SK-N-SH (cell line): ENCODE data around the gene OTUB1. TPM values are rescaled to one million over a fixed set of nuclear protein-coding genes. Genes with fewer than 3 reads are reported as not detected.
A peak's percentile ranks its signal among the peaks of the same experiment; 100 is the strongest.

ENCODE experiments used
- CTCF ChIA-PET: fragments of 300-600, 350-600 bp; formaldehyde crosslinking; extraction: SDS; loops from one replicate; lab custom pipeline; 2021; lab: Yijun Ruan, JAX
- POLR2A ChIA-PET: fragments of 350-600 bp; sonication (Branson Sonifier 250); formaldehyde crosslinking; extraction: SDS; loops from one replicate; lab custom pipeline; 2020; ENCODE audit warnings: antibody characterized with exemption, inconsistent platforms; lab: Yijun Ruan, JAX
- DNase-seq: peaks from one replicate; pipeline ENCODE4 v3.0.0; 2012
- H2AFZ ChIP-seq: fragments of 200-600 bp; sonication (generic); 2 replicates; pipeline ENCODE4 v1.8.1; 2016; ENCODE audit warnings: antibody characterized with exemption, mild to moderate bottlenecking, low read depth
- H3F3A ChIP-seq: fragments of 200-600 bp; sonication (generic); replicated peaks from 2 replicates; pipeline ENCODE3; 2016; ENCODE audit warnings: antibody characterized with exemption, mild to moderate bottlenecking; ENCODE audit not compliant: insufficient read depth
- H3K27ac ChIP-seq, 2 experiments: fragments of 200-500 bp in 1 of 2; fragments of 200-600 bp in 1 of 2; sonication (Bioruptor generic) in 1 of 2; sonication (generic), shearing (Covaris generic) in 1 of 2; 2 replicates each; pipeline versions ENCODE4 v1.5.1 to v1.6.1; 2014 to 2016; ENCODE audit warnings: low read depth in 2 of 2, inconsistent platforms in 1 of 2, low read length in 1 of 2, mild to moderate bottlenecking in 1 of 2, mixed read lengths in 1 of 2
- H3K27me3 ChIP-seq: fragments of 200-600 bp; sonication (generic), shearing (Covaris generic); 2 replicates; pipeline ENCODE4 v1.6.1; 2016; ENCODE audit warnings: mixed run types; ENCODE audit not compliant: insufficient read depth
- H3K36me3 ChIP-seq, 2 experiments: fragments of 200-500 bp in 1 of 2; fragments of 200-600 bp in 1 of 2; sonication (Bioruptor generic) in 1 of 2; sonication (generic) in 1 of 2; replicated peaks in 1 of 2; 2 replicates each; pipeline versions ENCODE3 to v1.5.1; 2014 to 2016; ENCODE audit warnings: low read length in 1 of 2, mild to moderate bottlenecking in 1 of 2; ENCODE audit not compliant: insufficient read depth in 2 of 2, control insufficient read depth in 1 of 2
- H3K4me1 ChIP-seq, 2 experiments: fragments of 200-500 bp in 1 of 2; fragments of 200-600 bp in 1 of 2; sonication (Bioruptor generic) in 1 of 2; sonication (generic), shearing (Covaris generic) in 1 of 2; 2 replicates each; pipeline versions ENCODE4 v1.5.1 to v1.6.1; 2014 to 2016; ENCODE audit warnings: low read depth in 1 of 2, low read length in 1 of 2, mixed run types in 1 of 2; ENCODE audit not compliant: insufficient read depth in 2 of 2, control insufficient read depth in 1 of 2
- H3K4me2 ChIP-seq: fragments of 200-600 bp; sonication (generic), shearing (Covaris generic); 2 replicates; pipeline ENCODE4 v1.6.1; 2017; ENCODE audit warnings: mixed run types
- H3K4me3 ChIP-seq, 2 experiments: fragments of 200-500 bp in 1 of 2; fragments of 200-600 bp in 1 of 2; sonication (Bioruptor generic) in 1 of 2; sonication (generic), shearing (Covaris generic) in 1 of 2; 2 replicates each; pipeline versions ENCODE4 v1.5.1 to v1.8.1; 2014 to 2016; ENCODE audit warnings: low read depth in 2 of 2, inconsistent platforms in 1 of 2, low read length in 1 of 2, mild to moderate bottlenecking in 1 of 2, mixed read lengths in 1 of 2, moderate library complexity in 1 of 2
- H3K79me2 ChIP-seq: fragments of 200-600 bp; sonication (generic); 2 replicates; pipeline ENCODE4 v1.8.1; 2017; ENCODE audit warnings: mild to moderate bottlenecking; ENCODE audit not compliant: insufficient read depth
- H3K9ac ChIP-seq: fragments of 200-600 bp; sonication (generic); 2 replicates; pipeline ENCODE4 v1.6.1; 2017; ENCODE audit warnings: mixed run types
- H3K9me2 ChIP-seq: fragments of 200-600 bp; sonication (generic); 2 replicates; pipeline ENCODE4 v1.6.1; 2017; ENCODE audit warnings: mixed run types
- H3K9me3 ChIP-seq: fragments of 200-600 bp; sonication (generic); 2 replicates; pipeline ENCODE4 v1.6.1; 2017; ENCODE audit warnings: mixed run types, mild to moderate bottlenecking, moderate library complexity
- H4K20me1 ChIP-seq: fragments of 200-600 bp; sonication (generic); 2 replicates; pipeline ENCODE4 v1.6.1; 2017; ENCODE audit warnings: mild to moderate bottlenecking, mixed run types; ENCODE audit not compliant: insufficient read depth
- CHD2 ChIP-seq: fragments of 150-350 bp; IDR thresholded peaks from 2 replicates; pipeline ENCODE4 v1.6.1; 2018; ENCODE audit warnings: low read length; ENCODE audit not compliant: partially characterized antibody
- ELF1 ChIP-seq: IDR thresholded peaks from 2 replicates; pipeline ENCODE4 v1.4.0; 2012
- EP300 ChIP-seq, 2 experiments: IDR thresholded peaks; 2 replicates each; pipeline versions ENCODE4 v1.4.0 to v1.6.1; 2012; ENCODE audit warnings: borderline replicate concordance in 1 of 2, low read depth in 1 of 2, low read length in 1 of 2
- EZH2phosphoT487 ChIP-seq: fragments of 200-600 bp; sonication (generic); IDR thresholded peaks from 2 replicates; pipeline ENCODE4 v1.6.1; 2017; ENCODE audit warnings: low read depth, mixed run types, mild to moderate bottlenecking, antibody characterized with exemption, moderate library complexity, borderline replicate concordance
- FOSL2 ChIP-seq: IDR thresholded peaks from 2 replicates; pipeline ENCODE4 v1.4.0; 2012; ENCODE audit warnings: low read depth, mild to moderate bottlenecking, moderate library complexity, borderline replicate concordance
- FOXM1 ChIP-seq: IDR thresholded peaks from 2 replicates; pipeline ENCODE4 v1.4.0; 2012; ENCODE audit warnings: low read depth, mild to moderate bottlenecking
- GABPA ChIP-seq: IDR thresholded peaks from 2 replicates; pipeline ENCODE4 v1.4.0; 2012; ENCODE audit warnings: low read depth, mild to moderate bottlenecking
- MAX ChIP-seq: IDR thresholded peaks from 2 replicates; pipeline ENCODE4 v1.4.0; 2012; ENCODE audit warnings: low read depth
- MXI1 ChIP-seq: IDR thresholded peaks from 2 replicates; pipeline ENCODE4 v1.6.1; 2012; ENCODE audit warnings: mild to moderate bottlenecking, low read depth, low read length, improper control_type of control experiment
- NRF1 ChIP-seq: IDR thresholded peaks from 2 replicates; pipeline ENCODE4 v1.6.1; 2012; ENCODE audit warnings: low read depth, mild to moderate bottlenecking, low read length
- POLR2AphosphoS5 ChIP-seq: IDR thresholded peaks from 2 replicates; pipeline ENCODE4 v1.6.1; 2012; ENCODE audit warnings: low read depth, low read length
- RCOR1 ChIP-seq: fragments of 150-350 bp; IDR thresholded peaks from 2 replicates; pipeline ENCODE4 v1.6.1; 2017; ENCODE audit warnings: antibody characterized with exemption, low read length
- RFX5 ChIP-seq: IDR thresholded peaks from 2 replicates; pipeline ENCODE4 v1.6.1; 2012; ENCODE audit warnings: mild to moderate bottlenecking, improper control_type of control experiment, low read length
- SIN3A ChIP-seq: IDR thresholded peaks from 2 replicates; pipeline ENCODE4 v1.6.1; 2012; ENCODE audit warnings: low read depth, mild to moderate bottlenecking, low read length, moderate library complexity, borderline replicate concordance
- USF2 ChIP-seq: fragments of 150-350 bp; IDR thresholded peaks from 2 replicates; pipeline ENCODE4 v1.6.1; 2017; ENCODE audit warnings: antibody characterized with exemption, low read length, low read depth, borderline replicate concordance
- YY1 ChIP-seq: IDR thresholded peaks from 2 replicates; pipeline ENCODE4 v1.4.0; 2012; ENCODE audit warnings: low read depth, mild to moderate bottlenecking
- ZBTB33 ChIP-seq: IDR thresholded peaks from 2 replicates; pipeline ENCODE4 v1.4.0; 2012; ENCODE audit warnings: low read depth, borderline replicate concordance
- WGBS: methylation state at CpG from one replicate; pipeline ENCODE4 v1.1.6; 2017; ENCODE audit warnings: low lambda C conversion rate; 5-methylcytosine and 5-hydroxymethylcytosine counted together
- polyA plus RNA-seq, 3 experiments: library from polyadenylated mRNA; depleted of rRNA; stranded (reverse); fragments of >200 nt; gene quantifications; 2 replicates each; pipeline ENCODE4 v1.2.3, GENCODE V29; 2012

OTUB1 gene
- polyA plus RNA-seq, 1 of the 3 experiments (the other 2 are of a cell fraction): 183 TPM

- Histone ChIP-seq H3K27ac (no peak overlapping the region), H2AFZ (no peak overlapping the region), H3K36me3 (no peaks in the 10 kb centered on the region), H3K79me2 (no peaks in the 10 kb centered on the region), H3K4me2 (no peak overlapping the region), H3K4me1 (peaks cover 3 to 30% of the 10 kb centered on the region in 2 experiments; a peak in 2 of 4 replicates), H3F3A (no peaks in the 10 kb centered on the region), H3K27me3 (no peaks in the 10 kb centered on the region), H3K9ac (no peak overlapping the region), H3K4me3 (no peak overlapping the region), H3K9me3 (no peaks in the 10 kb centered on the region), H4K20me1 (no peaks in the 10 kb centered on the region), H3K9me2 (no peaks in the 10 kb centered on the region)
- ChIA-PET CTCF (interaction anchor here (1.0 to 1.6 kb wide), 5 partner anchors 10 to 262 kb away, joined by 3 to 7 read pairs (median 3); partner anchors contain the start of gene ZFTA), POLR2A (interaction anchor here (0.7 kb wide), 1 partner anchor 24 kb away, joined by 3 read pairs; no protein-coding TSS in a partner anchor)
- WGBS: 100% methylated on average over 2 of the region's 3 CpGs
- no peak for TF ChIP-seq CHD2
- no peak for TF ChIP-seq ZBTB33
- no peak for TF ChIP-seq ELF1
- TF ChIP-seq YY1: no peak
- no peak for TF ChIP-seq RCOR1
- TF ChIP-seq SIN3A: no peak
- no peak for TF ChIP-seq NRF1
- no peak for TF ChIP-seq POLR2AphosphoS5
- no peak for DNase-seq
Observed at GRCh38 chr11:64031001-64031400, 44.8 kb downstream of the OTUB1 start.

- H3K79me2 ChIP-seq: no peaks in the 10 kb centered on the region
- no peaks in the 10 kb centered on the region for H3K9me2 ChIP-seq
- H4K20me1 ChIP-seq: no peaks in the 10 kb centered on the region
- CTCF ChIA-PET: interaction anchor here (1.0 to 2.8 kb wide), 5 partner anchors 9 to 194 kb away, joined by 3 to 11 read pairs (median 3); no protein-coding TSS in a partner anchor
- H3K4me1 ChIP-seq: peaks cover 3 to 31% of the 10 kb centered on the region in 2 experiments; a peak in 2 of 4 replicates
- H3K27ac ChIP-seq: no peak overlapping the region
- no peaks in the 10 kb centered on the region for H3K27me3 ChIP-seq
- H3K4me3 ChIP-seq: no peak overlapping the region
- no peak overlapping the region for H3K9ac ChIP-seq
- no peaks in the 10 kb centered on the region for H3K9me3 ChIP-seq
- TF ChIP-seq MXI1 (no peak), ZBTB33 (no peak), MAX (no peak), GABPA (no peak), USF2 (no peak), EP300 (IDR thresholded peaks at IDR 0.05; ENCODE audit: borderline replicate concordance in 1 of 2, low read depth in 1 of 2, low read length in 1 of 2) (no peak), FOXM1 (no peak), CHD2 (no peak), EZH2phosphoT487 (no peak), FOSL2 (no peak), RFX5 (no peak)
- H2AFZ ChIP-seq: no peak overlapping the region
- no peaks in the 10 kb centered on the region for H3F3A ChIP-seq
- POLR2A ChIA-PET: interaction anchor here (0.7 kb wide), 1 partner anchor 25 kb away, joined by 3 read pairs; no protein-coding TSS in a partner anchor
- no peaks in the 10 kb centered on the region for H3K36me3 ChIP-seq
- H3K4me2 ChIP-seq: peak overlapping the region; percentile 15; the same call in 1 of the 2 replicates
- DNase-seq: no peak
- 43% methylated on average over 2 of the region's 4 CpGs for WGBS
Observed at GRCh38 chr11:64032050-64032449, 45.8 kb downstream of the OTUB1 start.
